H1 (cell line): ENCODE results near the gene UGT1A1. TPM values are rescaled to one million over a fixed set of nuclear protein-coding genes. Genes with fewer than 3 reads are reported as not detected.

Experiments
- CTCF ChIA-PET: fragments of 300-600 bp; sonication (Branson Sonifier 250); formaldehyde crosslinking; loops from one replicate; lab custom pipeline; 2021; ENCODE audit not compliant: partially characterized antibody; lab: Charles Lee
- POLR2A ChIA-PET: fragments of 300-600 bp; sonication (Branson Sonifier 250); formaldehyde crosslinking; loops from one replicate; lab custom pipeline; 2021; ENCODE audit warnings: inconsistent platforms; ENCODE audit not compliant: partially characterized antibody; lab: Charles Lee
- DNase-seq, 2 experiments: peaks; one replicate each; pipeline versions ENCODE4 v3.0.0 to v3.0.0-alpha.2; 2010 to 2022; ENCODE audit warnings: low spot score in 2 of 2, low read depth in 1 of 2, mixed read lengths in 1 of 2
- FAIRE-seq: peaks from 2 replicates; lab custom pipeline; 2011; peaks lifted over from hg19 to GRCh38; lab: Jason Lieb, UNC
- H2AFZ ChIP-seq: 2 replicates; pipeline ENCODE4 v1.8.1; 2012; ENCODE audit warnings: low read length, inconsistent platforms
- H2AK5ac ChIP-seq: 2 replicates; pipeline ENCODE4 v1.6.1; 2013; ENCODE audit warnings: low read depth, low read length
- H2BK120ac ChIP-seq: replicated peaks from 2 replicates; pipeline ENCODE3; 2013; ENCODE audit warnings: low read depth, low read length, inconsistent platforms
- H2BK12ac ChIP-seq: 2 replicates; pipeline ENCODE4 v1.6.1; 2013; ENCODE audit warnings: low read depth, low read length
- H2BK15ac ChIP-seq: 2 replicates; pipeline ENCODE4 v1.6.1; 2013; ENCODE audit warnings: low read length
- H2BK20ac ChIP-seq: 2 replicates; pipeline ENCODE4 v1.6.1; 2013; ENCODE audit warnings: low read length
- H2BK5ac ChIP-seq: 2 replicates; pipeline ENCODE4 v1.6.1; 2013; ENCODE audit warnings: low read depth, low read length
- H3K14ac ChIP-seq: 2 replicates; pipeline ENCODE4 v1.6.1; 2013; ENCODE audit warnings: inconsistent platforms; ENCODE audit not compliant: insufficient read length
- H3K18ac ChIP-seq: 2 replicates; pipeline ENCODE4 v1.6.1; 2013; ENCODE audit warnings: low read length; ENCODE audit errors: extremely low read depth
- H3K23ac ChIP-seq: 2 replicates; pipeline ENCODE4 v1.6.1; 2013; ENCODE audit warnings: inconsistent platforms; ENCODE audit not compliant: insufficient read length
- H3K23me2 ChIP-seq: 2 replicates; pipeline ENCODE4 v1.6.1; 2013; ENCODE audit warnings: low read depth, low read length
- H3K27ac ChIP-seq: 2 replicates; pipeline ENCODE4 v1.6.1; 2011; ENCODE audit warnings: low read depth, low read length, inconsistent platforms
- H3K27me3 ChIP-seq, 4 experiments: replicated peaks in 1 of 4; 1 replicate in 1 of 4; 2 replicates in 3 of 4; pipeline versions ENCODE4 v1.6.1 to v1.8.1; 2011 to 2013; ENCODE audit warnings: low read length in 3 of 4, mild to moderate bottlenecking in 3 of 4, inconsistent platforms in 2 of 4, mixed read lengths in 2 of 4, moderate library complexity in 1 of 4; ENCODE audit not compliant: control insufficient read depth in 3 of 4, insufficient read depth in 3 of 4; ENCODE audit errors: extremely low read depth in 1 of 4
- H3K36me3 ChIP-seq, 4 experiments: 2 replicates each; pipeline versions ENCODE4 v1.6.1 to v1.8.1; 2011 to 2013; ENCODE audit warnings: mild to moderate bottlenecking in 4 of 4, low read length in 3 of 4, moderate library complexity in 2 of 4, control low read depth in 1 of 4, inconsistent platforms in 1 of 4; ENCODE audit not compliant: insufficient read depth in 4 of 4, control insufficient read depth in 2 of 4
- H3K4ac ChIP-seq: replicated peaks from 2 replicates; pipeline ENCODE3; 2013; ENCODE audit warnings: low read length, low read depth, mixed read lengths, inconsistent platforms; ENCODE audit not compliant: insufficient read length
- H3K4me1 ChIP-seq, 4 experiments: replicated peaks in 1 of 4; 1 replicate in 1 of 4; 2 replicates in 3 of 4; pipeline versions ENCODE4 v1.6.1 to v1.8.1; 2011 to 2013; ENCODE audit warnings: low read length in 3 of 4, inconsistent platforms in 2 of 4, mixed read lengths in 1 of 4; ENCODE audit not compliant: insufficient read depth in 4 of 4, control insufficient read depth in 3 of 4
- H3K4me2 ChIP-seq, 2 experiments: 2 replicates each; pipeline versions ENCODE4 v1.6.1 to v1.8.1; 2011 to 2013; ENCODE audit warnings: low read depth in 2 of 2, low read length in 2 of 2, control low read depth in 1 of 2, inconsistent platforms in 1 of 2, mild to moderate bottlenecking in 1 of 2; ENCODE audit not compliant: insufficient read depth in 1 of 2
- H3K4me3 ChIP-seq, 4 experiments: fragments of 200-600, 300-600 bp in 1 of 4; sonication (generic), shearing (Covaris generic), sonication (Bioruptor Twin) in 1 of 4; 2 replicates each; pipeline versions ENCODE4 v1.5.1 to v1.8.1; 2011 to 2016; ENCODE audit warnings: low read length in 4 of 4, low read depth in 3 of 4, control low read depth in 2 of 4, inconsistent platforms in 2 of 4, mild to moderate bottlenecking in 2 of 4, mixed read lengths in 1 of 4, moderate library complexity in 1 of 4; ENCODE audit not compliant: insufficient read depth in 2 of 4; ENCODE audit errors: extremely low read depth in 1 of 4
- H3K56ac ChIP-seq: replicated peaks from 2 replicates; pipeline ENCODE3; 2013; ENCODE audit warnings: low read depth, mild to moderate bottlenecking, mixed read lengths, low read length, inconsistent platforms; ENCODE audit not compliant: insufficient read length
- H3K79me1 ChIP-seq: 2 replicates; pipeline ENCODE4 v1.6.1; 2013; ENCODE audit warnings: low read depth, low read length, control low read depth
- H3K79me2 ChIP-seq, 2 experiments: 2 replicates each; pipeline versions ENCODE4 v1.6.1 to v1.8.1; 2012 to 2013; ENCODE audit warnings: low read length in 2 of 2, mild to moderate bottlenecking in 2 of 2, inconsistent platforms in 1 of 2; ENCODE audit not compliant: insufficient read depth in 2 of 2, control insufficient read depth in 1 of 2
- H3K9ac ChIP-seq, 4 experiments: replicated peaks in 1 of 4; 1 replicate in 1 of 4; 2 replicates in 3 of 4; pipeline versions ENCODE4 v1.6.1 to v1.8.1; 2011 to 2013; ENCODE audit warnings: low read depth in 3 of 4, low read length in 3 of 4, control low read depth in 2 of 4, mild to moderate bottlenecking in 2 of 4, moderate library complexity in 2 of 4, inconsistent platforms in 1 of 4; ENCODE audit errors: extremely low read depth in 1 of 4
- H3K9me3 ChIP-seq, 2 experiments: 2 replicates each; pipeline versions ENCODE4 v1.6.1 to v1.8.1; 2012 to 2013; ENCODE audit warnings: mild to moderate bottlenecking in 2 of 2, moderate library complexity in 2 of 2, control low read depth in 1 of 2, inconsistent platforms in 1 of 2, low read depth in 1 of 2, low read length in 1 of 2, mixed read lengths in 1 of 2; ENCODE audit not compliant: insufficient read depth in 2 of 2
- H4K20me1 ChIP-seq, 2 experiments: replicated peaks in 1 of 2; 2 replicates each; pipeline versions ENCODE3 to v1.8.1; 2011 to 2013; ENCODE audit warnings: inconsistent platforms in 2 of 2, low read length in 2 of 2, mild to moderate bottlenecking in 1 of 2; ENCODE audit not compliant: insufficient read depth in 2 of 2, control insufficient read depth in 1 of 2
- H4K5ac ChIP-seq: 2 replicates; pipeline ENCODE4 v1.6.1; 2013; ENCODE audit warnings: low read length, low read depth, mixed read lengths, inconsistent platforms; ENCODE audit not compliant: insufficient read length
- H4K8ac ChIP-seq: 2 replicates; pipeline ENCODE4 v1.8.0; 2013; ENCODE audit warnings: mild to moderate bottlenecking, moderate library complexity, low read length, inconsistent platforms; ENCODE audit not compliant: insufficient read depth; ENCODE audit errors: extremely low read depth
- H4K91ac ChIP-seq: replicated peaks from 2 replicates; pipeline ENCODE3; 2013; ENCODE audit warnings: low read length, mixed read lengths, inconsistent platforms; ENCODE audit not compliant: insufficient read length
- E2F6 ChIP-seq: IDR thresholded peaks from 2 replicates; pipeline ENCODE4 v1.6.1; 2012; ENCODE audit warnings: inconsistent platforms
- HDAC6 ChIP-seq: IDR thresholded peaks from one replicate; pipeline ENCODE4 v1.7.1; 2012; ENCODE audit warnings: low read depth, mild to moderate bottlenecking, inconsistent platforms, low read length, moderate library complexity
- RFX5 ChIP-seq: IDR thresholded peaks from 2 replicates; pipeline ENCODE4 v1.6.1; 2011; ENCODE audit warnings: low read depth, low read length, improper control_type of control experiment, borderline replicate concordance
- SAP30 ChIP-seq: fragments of 300-600 bp; sonication (generic); IDR thresholded peaks from 2 replicates; pipeline ENCODE4 v1.7.1; 2012; ENCODE audit warnings: low read length, moderate library complexity, mild to moderate bottlenecking, inconsistent platforms; ENCODE audit not compliant: insufficient read depth, insufficient replicate concordance
- SP2 ChIP-seq: IDR thresholded peaks from 2 replicates; pipeline ENCODE4 v1.6.1; 2012; ENCODE audit warnings: mild to moderate bottlenecking, low read length, inconsistent platforms
- WGBS, 2 experiments: shearing (Covaris generic) in 1 of 2; methylation state at CpG; one replicate each; pipeline versions ENCODE4 v1.1.6 to v1.1.7; 2013 to 2015; ENCODE audit warnings: low lambda C conversion rate in 2 of 2, mixed read lengths in 2 of 2, inconsistent platforms in 1 of 2, low coverage in 1 of 2, missing lambda C conversion rate in 1 of 2; ENCODE audit not compliant: insufficient replicate concordance in 2 of 2, insufficient coverage in 1 of 2, insufficient read length in 1 of 2; ENCODE audit errors: extremely low coverage in 1 of 2, missing lambda C conversion rate in 1 of 2; 5-methylcytosine and 5-hydroxymethylcytosine counted together
- polyA plus RNA-seq, 7 experiments: library from polyadenylated mRNA; depleted of rRNA in 3 of 7; stranded (reverse) in 5 of 7; unstranded in 2 of 7; fragments of >200 nt in 5 of 7; fragments of 200-250 nt in 2 of 7; gene quantifications; 1 replicate in 5 of 7; 2 replicates in 1 of 7; 4 replicates in 1 of 7; pipeline versions ENCODE4 v1.2.1 to v1.2.3, GENCODE V29; 2011 to 2013; ENCODE audit warnings: missing spikeins in 2 of 7, mixed read lengths in 2 of 7
- total RNA-seq: library from RNA; stranded (reverse); fragmentation: NEBNext Ultra II Directional; extraction: Animal tissue kit (Norgen Biotek cat#: 25700); gene quantifications from 2 replicates; pipeline ENCODE4 v1.2.1, GENCODE V29; 2021

Gene UGT1A1
- total and polyA plus RNA-seq, 2 of the 8 experiments (the other 6 are each of a cell fraction or from before 2014, with no cell fraction given), result not detected

GRCh38 chr2:233811732-233812131, 51.7 kb downstream of the UGT1A1 start:
- H3K27me3 ChIP-seq, result no peaks in the 10 kb centered on the region
- FAIRE-seq (no peak), DNase-seq (no peak)
- no peak overlapping the region for H4K5ac ChIP-seq
- H2BK20ac ChIP-seq, result no peak overlapping the region
- no peak overlapping the region for H4K91ac ChIP-seq
- H3K4me3 ChIP-seq, result no peak overlapping the region
- CTCF ChIA-PET, result no interaction called here
- H3K27ac ChIP-seq, result no peak overlapping the region
- no peak overlapping the region for H3K14ac ChIP-seq
- H2AK5ac ChIP-seq, result no peak overlapping the region
- POLR2A ChIA-PET, result no interaction called here
- H2BK120ac ChIP-seq, result no peak overlapping the region
- 91% methylated on average over 8 of the region's 8 CpGs; no CpG with 5 or more reads in 1 of the 2 experiments for WGBS, 2 experiments
- no peak overlapping the region for H3K56ac ChIP-seq
- no peak overlapping the region for H2AFZ ChIP-seq
- no peak overlapping the region for H3K23ac ChIP-seq
- no peak overlapping the region for H3K18ac ChIP-seq
- H3K23me2 ChIP-seq, result no peaks in the 10 kb centered on the region
- no peaks in the 10 kb centered on the region for H3K79me2 ChIP-seq
- no peak overlapping the region for H4K8ac ChIP-seq
- no peaks in the 10 kb centered on the region for H3K79me1 ChIP-seq
- no peaks in the 10 kb centered on the region for H3K4me1 ChIP-seq
- no peaks in the 10 kb centered on the region for H4K20me1 ChIP-seq
- no peaks in the 10 kb centered on the region for H3K36me3 ChIP-seq
- H2BK5ac ChIP-seq, result no peak overlapping the region
- TF ChIP-seq SP2, result no peak
- TF ChIP-seq RFX5, result no peak
- no peak for TF ChIP-seq HDAC6
- no peak for TF ChIP-seq E2F6
- TF ChIP-seq SAP30, result no peak
- no peaks in the 10 kb centered on the region for H3K9me3 ChIP-seq
- H2BK15ac ChIP-seq, result no peak overlapping the region
- no peak overlapping the region for H2BK12ac ChIP-seq
- no peak overlapping the region for H3K4me2 ChIP-seq
- H3K9ac ChIP-seq, result no peak overlapping the region
- H3K4ac ChIP-seq, result no peak overlapping the region
